ENCODE results near the gene OSCAR. TPM values are rescaled to one million over a fixed set of nuclear protein-coding genes. Genes with fewer than 3 reads are reported as not detected.

The OSCAR gene
- total RNA-seq, 3 donors from 2014 or later: 0.66 to 2.4 (median 2.2) TPM

GRCh38 chr19:54109651-54110050 lies 9.0 kb upstream of the OSCAR start:
- H3K36me3 ChIP-seq: no peaks in the 10 kb centered on the region
- TF ChIP-seq POLR2AphosphoS5 (IDR thresholded peaks at IDR 0.05) (no peak), POLR2A (IDR thresholded peaks at IDR 0.05) (no peak), CTCF (IDR thresholded peaks at IDR 0.05) (no peak)
- H3K27ac ChIP-seq: no peak overlapping the region
- no peak for DNase-seq (ENCODE audit: low spot score in 2 of 2)
- H3K9me3 ChIP-seq: no peaks in the 10 kb centered on the region
- intact Hi-C loops (cut with DNase I; ENCODE audit: low total_unique reads): loop anchor here (10.0 kb wide), 1 partner anchor 235 kb away; no protein-coding TSS in a partner anchor
- no peaks in the 10 kb centered on the region for H3K4me1 ChIP-seq
- H3K27me3 ChIP-seq: no peaks in the 10 kb centered on the region
- H3K4me3 ChIP-seq: no peak overlapping the region

GRCh38 chr19:54108496-54108895 lies 7.9 kb upstream of the OSCAR start:
- no peak for DNase-seq (ENCODE audit: low spot score in 2 of 2)
- intact Hi-C loops (cut with DNase I; ENCODE audit: low total_unique reads): no loop called here
- TF ChIP-seq POLR2AphosphoS5 (IDR thresholded peaks at IDR 0.05): no peak
- TF ChIP-seq CTCF (IDR thresholded peaks at IDR 0.05): no peak
- TF ChIP-seq POLR2A (IDR thresholded peaks at IDR 0.05): no peak
- no peaks in the 10 kb centered on the region for H3K9me3 ChIP-seq
- H3K4me1 ChIP-seq: no peaks in the 10 kb centered on the region
- no peak overlapping the region for H3K4me3 ChIP-seq
- no peak overlapping the region for H3K27ac ChIP-seq
- H3K36me3 ChIP-seq: no peaks in the 10 kb centered on the region
- no peaks in the 10 kb centered on the region for H3K27me3 ChIP-seq

GRCh38 chr19:54107876-54108490 lies 7.4 kb upstream of the OSCAR start:
- no peak for DNase-seq (ENCODE audit: low spot score in 2 of 2)
- no peak for TF ChIP-seq CTCF (IDR thresholded peaks at IDR 0.05)
- TF ChIP-seq POLR2A (IDR thresholded peaks at IDR 0.05): no peak
- TF ChIP-seq POLR2AphosphoS5 (IDR thresholded peaks at IDR 0.05): no peak
- Histone ChIP-seq H3K36me3 (no peaks in the 10 kb centered on the region), H3K27me3 (no peaks in the 10 kb centered on the region), H3K4me1 (no peaks in the 10 kb centered on the region), H3K4me3 (no peak overlapping the region), H3K27ac (no peak overlapping the region), H3K9me3 (no peaks in the 10 kb centered on the region)
- intact Hi-C loops (cut with DNase I; ENCODE audit: low total_unique reads): no loop called here

- Histone ChIP-seq H3K4me1 (no peaks in the 10 kb centered on the region), H3K27me3 (no peaks in the 10 kb centered on the region), H3K36me3 (no peaks in the 10 kb centered on the region), H3K9me3 (no peaks in the 10 kb centered on the region), H3K27ac (no peak overlapping the region), H3K4me3 (no peak overlapping the region)
- DNase-seq (ENCODE audit: low spot score in 2 of 2): no peak
- intact Hi-C loops (cut with DNase I; ENCODE audit: low total_unique reads): no loop called here
- TF ChIP-seq POLR2A (IDR thresholded peaks at IDR 0.05) (no peak), POLR2AphosphoS5 (IDR thresholded peaks at IDR 0.05) (no peak), CTCF (IDR thresholded peaks at IDR 0.05) (no peak)
These were observed 6.1 kb upstream of the OSCAR start for GRCh38 chr19:54106716-54107115.

GRCh38 chr19:54105796-54106195 lies 5.2 kb upstream of the OSCAR start:
- Histone ChIP-seq H3K4me3 (no peak overlapping the region), H3K4me1 (no peaks in the 10 kb centered on the region), H3K27me3 (no peaks in the 10 kb centered on the region), H3K27ac (no peak overlapping the region), H3K9me3 (no peaks in the 10 kb centered on the region), H3K36me3 (no peaks in the 10 kb centered on the region)
- intact Hi-C loops (cut with DNase I; ENCODE audit: low total_unique reads): no loop called here
- TF ChIP-seq CTCF (IDR thresholded peaks at IDR 0.05): no peak
- no peak for DNase-seq (ENCODE audit: low spot score in 2 of 2)
